Measurements from ENCODE around the gene SMTNL2. TPM values are rescaled to one million over a fixed set of nuclear protein-coding genes. Genes with fewer than 3 reads are reported as not detected.

Gene SMTNL2
- total and polyA plus RNA-seq, 2 of the 4 experiments (the other 2 are of a cell fraction) = not detected

- intact Hi-C loops (cut with micrococcal nuclease) (no loop called here), dilution Hi-C loops (cut with HindIII; ENCODE audit: low sequenced_read_pairs, unreplicated experiment) (no loop called here), in situ Hi-C loops (cut with MboI; ENCODE audit: low sequenced_read_pairs) (no loop called here)
- DNase-seq = no peak
- no peak for TF ChIP-seq CHD1 (IDR thresholded peaks at IDR 0.05; ENCODE audit: low read depth, low read length)
- no peak for TF ChIP-seq FOS (IDR thresholded peaks at IDR 0.05; ENCODE audit: low read depth, low read length)
- no peak for TF ChIP-seq MAZ (IDR thresholded peaks at IDR 0.05; ENCODE audit: borderline replicate concordance, low read depth, low read length)
- TF ChIP-seq NFE2L2 (IDR thresholded peaks at IDR 0.05; ENCODE audit: low read depth, low read length) = no peak
- TF ChIP-seq MAFK (IDR thresholded peaks at IDR 0.05; ENCODE audit: low read depth, low read length) = no peak
- TF ChIP-seq RCOR1 (IDR thresholded peaks at IDR 0.05; ENCODE audit: insufficient replicate concordance, low read length) = no peak
- TF ChIP-seq POLR2A (IDR thresholded peaks at IDR 0.05; ENCODE audit: low read depth, low read length) = no peak
- TF ChIP-seq SMC3 (IDR thresholded peaks at IDR 0.05; ENCODE audit: low read depth, low read length) = no peak
- no peak for TF ChIP-seq RAD21 (IDR thresholded peaks at IDR 0.05; ENCODE audit: low read length)
- no peak overlapping the region for H2BK120ac ChIP-seq (ENCODE audit: low read depth, low read length)
- H3K27ac ChIP-seq (ENCODE audit: insufficient read depth, low read length) = no peak overlapping the region
- H3K9ac ChIP-seq (ENCODE audit: low read depth, low read length) = no peak overlapping the region
- H3K18ac ChIP-seq (ENCODE audit: low read depth, low read length) = no peak overlapping the region
- H2AK5ac ChIP-seq (ENCODE audit: low read depth, low read length) = no peak overlapping the region
- no peaks in the 10 kb centered on the region for H3K9me1 ChIP-seq (ENCODE audit: insufficient read depth, low read length)
- no peak for ATAC-seq (ENCODE audit: low read depth)
- no peaks in the 10 kb centered on the region for H3K36me3 ChIP-seq (ENCODE audit: control insufficient read depth, insufficient read depth, low read length)
- no peak overlapping the region for H2BK20ac ChIP-seq (ENCODE audit: low read depth, low read length)
- POLR2A ChIA-PET (ENCODE audit: unreplicated experiment) = no interaction called here
- no peak overlapping the region for H3K23ac ChIP-seq (ENCODE audit: low read depth, low read length)
- H4K5ac ChIP-seq (ENCODE audit: low read depth, low read length) = no peak overlapping the region
- H2AFZ ChIP-seq (replicated peaks; ENCODE audit: low read length, poor library complexity) = no peak overlapping the region
- H2BK5ac ChIP-seq (ENCODE audit: low read depth, low read length, poor library complexity, severe bottlenecking) = no peak overlapping the region
- no peak overlapping the region for H3K14ac ChIP-seq (replicated peaks; ENCODE audit: low read depth, low read length)
- CTCF ChIA-PET = interaction anchor here (0.8 kb wide), 1 partner anchor 674 kb away, joined by 4 read pairs; no protein-coding TSS in a partner anchor
- WGBS, 2 experiments (ENCODE audit: extremely low coverage in 2 of 2, insufficient read length in 1 of 2) = 100% methylated on average over 1 of the region's 9 CpGs; no CpG with 5 or more reads in 1 of the 2 experiments
- peaks cover 75% of the 10 kb centered on the region for H3K27me3 ChIP-seq (ENCODE audit: control insufficient read depth, insufficient read depth, low read length)
- H3K9me3 ChIP-seq (ENCODE audit: control insufficient read depth, insufficient read depth, low read length) = no peaks in the 10 kb centered on the region
- no peak overlapping the region for H3K4me3 ChIP-seq (ENCODE audit: insufficient read depth, low read depth, low read length)
- no peaks in the 10 kb centered on the region for H4K20me1 ChIP-seq (ENCODE audit: insufficient read depth, low read length)
- peaks cover 2% of the 10 kb centered on the region; the same call in 1 of the 2 replicates for H3K4me1 ChIP-seq (ENCODE audit: control insufficient read depth, insufficient read depth, low read length)
- no peak overlapping the region for H3K4ac ChIP-seq (ENCODE audit: low read depth, low read length)
- H4K91ac ChIP-seq (ENCODE audit: insufficient read depth, low read depth, low read length) = no peak overlapping the region
- BruUV-seq (replicated peaks) = no TSS peak
- H3K4me2 ChIP-seq (ENCODE audit: low read depth, low read length) = no peak overlapping the region
- H3K56ac ChIP-seq (ENCODE audit: extremely low read depth, insufficient read depth, low read length) = no peak overlapping the region
- no peak overlapping the region for H2BK15ac ChIP-seq (ENCODE audit: low read depth, low read length)
- no peaks in the 10 kb centered on the region for H3K79me1 ChIP-seq (ENCODE audit: low read depth in 1 of 2, low read length in 2 of 2)
- no peak overlapping the region for H2AK9ac ChIP-seq (replicated peaks; ENCODE audit: low read depth, low read length, poor library complexity)
- H4K8ac ChIP-seq (ENCODE audit: low read depth in 2 of 2, low read length in 2 of 2) = no peak overlapping the region
Observed at GRCh38 chr17:4587803-4588202, 3.5 kb downstream of the SMTNL2 start.

All from IMR-90 (cell line).